SKM-1 treated with dmso at 0.1 percent for 144 hours (cell line): ENCODE data around the gene HDLBP.

Experiments
- DNase-seq: peaks from one replicate; lab custom pipeline; 2025; ENCODE audit not compliant: unreplicated experiment; lab: John Stamatoyannopoulos, UW

The HDLBP gene

GRCh38 chr2:241177526-241178334 lies 137.7 kb downstream of the HDLBP start:
- DNase-seq: no peak
